GM18868 (cell line): ENCODE results near the gene GNGT1.
"Not testable (repeated sequence)": the region's sequence is repeated elsewhere in the genome, so short reads cannot be mapped to it uniquely, and the experiment has no call there.

Source experiments
- ATAC-seq: cut with Tn5 transposase; IDR thresholded peaks from one replicate; pipeline ENCODE4 v1.9.1; 2021; ENCODE audit warnings: mild to moderate bottlenecking, moderate library complexity; ENCODE audit not compliant: unreplicated experiment

The GNGT1 gene

DNA sequence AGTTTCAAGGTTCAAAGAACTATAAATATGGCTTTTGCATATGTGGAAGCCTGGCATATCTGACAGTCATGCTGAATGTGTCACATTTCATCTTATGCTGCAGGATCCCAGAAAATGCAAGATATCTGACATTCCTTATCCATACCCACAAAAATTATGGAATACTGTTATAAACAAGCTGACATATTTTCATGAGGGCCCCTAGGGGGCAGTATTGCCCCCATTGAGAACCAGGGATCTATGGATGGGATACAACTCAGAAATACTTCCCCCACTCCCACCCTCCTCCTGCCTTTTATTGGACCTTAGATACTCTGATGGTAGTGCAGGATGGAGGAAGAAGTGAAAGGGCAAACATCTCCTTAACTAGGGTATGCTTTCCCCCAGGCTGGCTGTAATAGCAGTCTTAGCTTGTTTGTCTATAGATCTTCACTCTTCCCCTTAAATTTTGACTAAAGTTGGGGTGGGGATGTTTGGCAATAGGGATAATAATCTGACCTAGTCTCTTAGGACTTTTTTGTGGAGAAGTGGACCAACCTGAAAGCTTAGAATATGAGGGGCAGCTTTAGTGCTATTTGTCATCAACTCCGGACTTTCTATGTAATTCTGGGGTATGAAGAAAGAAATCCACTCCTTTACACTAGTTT, 3.5 kb upstream of the GNGT1 start:
- ATAC-seq, result peak; percentile 65

GRCh38 chr7:93910076-93910994, 4.0 kb downstream of the GNGT1 start:
- ATAC-seq, result no peak

DNA sequence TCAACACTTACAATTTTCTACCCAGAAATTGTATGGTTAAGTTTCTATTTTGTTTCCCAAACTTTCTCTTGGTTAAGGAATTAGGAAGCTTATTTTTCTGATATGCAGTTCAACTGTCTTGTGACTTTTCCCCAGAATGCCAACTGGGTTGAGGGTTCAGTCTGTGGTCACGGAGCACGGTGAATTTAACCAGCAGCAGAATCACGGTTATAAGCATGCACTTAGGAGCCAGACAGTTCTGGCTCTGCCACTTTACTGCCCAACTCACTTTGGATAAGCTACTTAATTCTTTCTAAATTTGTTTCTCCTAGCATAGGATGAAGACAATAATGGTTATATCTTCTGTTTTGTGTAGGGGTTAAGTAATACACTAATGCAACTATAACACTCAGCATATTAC, 4.9 kb downstream of the GNGT1 start:
- not testable (repeated sequence) for ATAC-seq

DNA sequence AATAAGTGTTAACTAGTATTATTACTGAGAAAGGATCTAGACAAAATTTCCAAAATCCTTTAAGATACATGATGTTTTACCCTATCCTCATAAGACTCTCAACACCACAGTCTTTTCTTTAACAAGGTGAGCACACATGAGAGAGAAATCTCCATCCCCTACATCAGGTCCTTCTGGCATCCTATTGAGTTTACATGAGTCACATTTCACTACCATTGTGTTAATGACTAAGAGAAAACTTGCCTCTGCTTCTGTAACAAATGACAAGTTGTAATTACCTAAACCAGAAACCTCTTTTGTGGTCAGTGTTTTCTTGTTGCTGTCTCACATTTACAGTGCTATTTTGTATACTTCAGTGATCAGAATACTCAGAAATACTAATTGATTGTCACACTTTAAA, 5.3 kb downstream of the GNGT1 start:
- ATAC-seq, result peak; percentile 66

- ATAC-seq, result no peak
These were observed 6.8 kb downstream of the GNGT1 start for GRCh38 chr7:93913197-93913596.

DNA sequence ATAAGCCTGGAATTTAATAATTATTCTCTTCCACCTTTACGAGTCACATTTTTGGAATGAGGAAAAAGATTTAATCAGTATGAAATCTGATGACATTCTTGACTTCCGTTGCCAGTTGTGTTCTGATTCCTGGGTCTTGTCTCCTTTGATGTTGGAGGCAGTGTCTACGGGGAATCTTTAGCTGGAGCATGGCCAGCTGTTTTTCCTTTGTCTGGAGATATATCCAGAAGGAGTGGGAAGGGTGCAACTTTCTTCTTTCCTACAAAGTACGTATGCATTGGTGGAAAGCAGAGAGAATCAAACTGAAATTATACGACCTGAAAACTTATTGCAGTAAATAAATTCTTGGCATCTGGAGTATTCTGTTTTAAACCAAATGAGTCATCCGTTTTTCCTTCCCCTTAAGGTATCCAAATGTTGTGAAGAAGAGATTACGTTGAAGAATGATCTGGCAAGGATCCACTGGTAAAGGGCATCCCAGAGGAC, 8.3 kb downstream of the GNGT1 start:
- ATAC-seq, result no peak

GRCh38 chr7:93915206-93915842, 9.0 kb downstream of the GNGT1 start:
- ATAC-seq, result peak; percentile 2

DNA sequence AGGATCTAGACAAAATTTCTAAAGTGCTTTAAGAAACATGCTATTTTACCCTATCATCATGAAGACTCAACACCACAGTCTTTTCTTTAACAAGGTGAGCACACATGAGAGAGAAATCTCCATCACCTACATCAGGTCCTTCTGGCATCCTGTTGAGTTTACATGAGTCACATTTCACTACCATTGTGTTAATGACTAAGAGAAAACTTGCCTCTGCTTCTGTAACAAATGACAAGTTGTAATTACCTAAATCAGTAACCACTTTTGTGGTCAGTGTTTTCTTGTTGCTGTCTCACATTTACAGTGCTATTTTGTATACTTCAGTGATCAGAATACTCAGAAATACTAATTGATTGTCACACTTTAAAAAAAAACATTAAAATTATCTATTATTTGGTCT, 9.5 kb downstream of the GNGT1 start:
- peak; percentile 70 for ATAC-seq

DNA sequence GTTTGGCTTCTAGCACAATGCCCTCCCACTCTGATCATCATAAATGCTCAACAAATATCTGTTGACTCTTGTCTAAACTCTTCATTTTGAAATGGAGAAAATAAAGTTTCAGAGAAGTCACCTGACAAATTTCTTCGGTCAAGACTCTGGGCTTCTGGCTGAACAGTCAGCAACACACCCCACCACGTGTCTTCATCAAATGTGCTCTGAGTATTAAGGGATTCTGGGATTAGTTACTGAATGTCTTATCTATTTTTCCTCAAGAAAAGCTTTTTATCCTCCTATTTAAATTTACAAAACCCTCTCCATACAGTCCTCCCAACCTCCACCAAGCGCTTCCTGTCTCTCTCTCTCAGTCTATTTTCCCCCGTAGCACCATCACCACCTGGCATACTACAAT, 9.9 kb downstream of the GNGT1 start:
- ATAC-seq, result peak; percentile 6

- ATAC-seq, result no peak
These were observed 14.3 kb downstream of the GNGT1 start for GRCh38 chr7:93920496-93921182.

DNA sequence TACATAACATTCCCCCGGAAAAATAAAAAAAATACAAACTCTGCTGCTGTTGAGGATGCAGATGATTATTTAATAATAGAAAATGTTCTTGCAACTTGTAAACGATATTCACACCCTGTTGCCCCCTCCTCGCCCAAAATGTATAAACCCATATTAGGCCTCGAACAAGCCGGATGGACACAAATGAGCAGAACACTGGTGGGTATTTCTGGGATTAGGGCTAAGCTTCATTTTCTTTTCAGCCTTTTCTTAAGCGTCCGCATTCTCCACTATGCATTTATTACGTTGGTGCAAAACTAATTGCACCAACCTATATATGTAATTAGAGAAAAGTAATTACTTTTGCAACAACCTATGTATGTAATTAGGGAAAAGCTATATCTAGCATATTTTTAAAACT, 14.8 kb downstream of the GNGT1 start:
- no peak for ATAC-seq

- peak; percentile 88 for ATAC-seq
These were observed 15.5 kb downstream of the GNGT1 start, which contains the start of gene GNG11 for GRCh38 chr7:93921607-93922566. Gene GNG11, plus strand, starts transcription at chr7:93921735. Its CDS starts 403 bp downstream, at chr7:93922138.

DNA sequence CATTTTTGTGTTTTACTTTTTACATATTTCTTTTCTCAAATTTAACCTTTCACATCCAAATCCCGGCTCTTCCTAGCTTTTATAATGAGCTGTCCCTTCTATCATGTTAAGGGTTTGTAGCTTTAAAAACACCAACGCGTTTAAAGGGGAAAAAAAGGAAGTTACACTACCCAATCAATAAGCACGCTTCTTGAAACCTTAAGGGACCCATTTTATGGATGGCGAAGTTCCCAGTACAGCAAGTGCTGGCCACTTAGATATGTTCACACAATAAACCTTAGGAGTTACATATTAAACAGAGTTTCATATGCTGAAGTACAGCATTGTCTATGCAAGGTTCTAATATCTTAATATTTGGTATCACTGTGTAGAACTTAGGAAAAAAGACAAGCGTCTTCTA, 16.9 kb downstream of the GNGT1 start:
- no peak for ATAC-seq

- no peak for ATAC-seq
These were observed 17.6 kb downstream of the GNGT1 start for GRCh38 chr7:93923942-93924341.

DNA sequence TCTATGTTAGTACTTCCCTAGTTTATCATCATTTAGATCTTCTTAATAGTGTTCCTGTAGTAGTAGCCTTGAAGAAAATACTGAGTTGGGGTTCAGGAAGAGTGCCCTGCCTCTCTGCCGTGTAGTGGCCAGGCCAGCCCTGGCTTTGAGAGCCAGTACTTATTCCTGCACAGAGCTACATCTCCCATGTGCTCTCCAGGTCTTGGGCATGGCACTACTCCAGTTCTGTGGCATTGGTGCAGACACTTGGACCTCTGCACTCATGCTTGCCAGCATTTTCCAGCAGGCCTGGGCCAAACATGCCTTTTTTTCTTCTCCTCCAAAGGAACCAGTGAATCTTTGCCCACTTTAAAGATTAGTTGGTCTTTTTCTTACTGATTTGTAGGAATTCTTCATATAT, 20.4 kb downstream of the GNGT1 start:
- no peak for ATAC-seq

GRCh38 chr7:93927585-93927984, 21.2 kb downstream of the GNGT1 start:
- ATAC-seq, result no peak

- no peak for ATAC-seq
These were observed 25.3 kb downstream of the GNGT1 start for GRCh38 chr7:93931655-93932054.

GRCh38 chr7:93933156-93933555, 26.8 kb downstream of the GNGT1 start:
- ATAC-seq, result no peak

DNA sequence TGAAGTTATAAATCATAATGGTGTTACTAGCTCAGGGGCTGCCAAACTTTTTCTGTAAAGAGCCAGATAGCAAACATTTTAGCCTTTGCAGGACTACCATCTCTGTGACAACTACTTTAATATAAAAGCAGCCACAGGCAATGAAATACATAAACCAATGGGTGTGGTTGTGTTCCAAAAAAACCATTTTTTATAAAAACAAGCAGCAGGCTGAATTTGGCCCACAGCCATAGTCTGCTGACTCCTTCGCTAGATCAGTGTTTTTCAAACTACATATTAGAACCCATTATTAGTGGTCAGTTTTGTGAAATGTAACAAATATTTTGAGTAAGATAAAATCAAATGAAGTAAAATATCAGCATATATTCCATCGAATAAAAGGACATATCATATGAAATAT, 28.7 kb downstream of the GNGT1 start:
- no peak for ATAC-seq

DNA sequence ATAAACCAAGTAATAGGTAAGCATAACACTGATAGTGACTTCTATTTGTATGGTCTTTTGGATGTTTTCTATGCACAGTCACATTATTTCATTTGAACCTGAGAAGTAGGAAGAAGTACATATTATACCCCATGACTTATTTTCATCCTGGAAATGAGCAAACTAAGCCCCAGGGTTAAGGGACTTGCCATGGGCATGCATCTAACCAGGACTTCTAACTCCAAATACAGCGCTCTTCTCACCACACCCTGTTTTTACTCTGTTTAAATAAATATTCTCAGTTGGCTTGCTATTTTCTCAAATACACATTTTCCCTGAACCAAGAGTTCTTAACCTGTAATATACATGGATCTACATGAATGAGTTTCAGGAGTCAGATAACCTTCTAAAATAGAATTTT, 31.5 kb downstream of the GNGT1 start:
- no peak for ATAC-seq
